ENCODE results near the gene UTF1.

GRCh38 chr10:133248334-133248715 is 18.3 kb downstream of the UTF1 start:
- TF ChIP-seq POLR2A (IDR thresholded peaks at IDR 0.05; ENCODE audit: low read depth, low read length) (no peak), POLR2AphosphoS5 (IDR thresholded peaks at IDR 0.05; ENCODE audit: low read depth, low read length) (no peak), TAF1 (IDR thresholded peaks at IDR 0.05; ENCODE audit: low read depth, low read length) (no peak)
